Esophagus muscularis mucosa (tissue), 4 donors: ENCODE data around the gene MED13L. TPM values are rescaled to one million over a fixed set of nuclear protein-coding genes. Genes with fewer than 3 reads are reported as not detected.

Experiments used
- DNase-seq: peaks from one replicate; pipeline ENCODE4 v3.0.0-alpha.2; 2017; ENCODE audit errors: extremely low spot score
- H3K27ac ChIP-seq, 4 donors: fragments of 200-600 bp; sonication (generic); replicated peaks in 1 of 4; 1 replicate in 3 of 4; 2 replicates in 1 of 4; pipeline ENCODE4 v1.5.1; 2016 to 2019; ENCODE audit warnings: mild to moderate bottlenecking in 1 of 4
- H3K27me3 ChIP-seq, 4 donors: fragments of 200-600 bp; sonication (generic); one replicate each; pipeline versions ENCODE4 v1.5.1 to v1.6.0; 2016 to 2019
- H3K36me3 ChIP-seq, 4 donors: fragments of 200-600 bp; sonication (generic); one replicate each; pipeline ENCODE4 v1.5.1; 2016 to 2019
- H3K4me1 ChIP-seq, 4 donors: fragments of 200-600 bp; sonication (generic); one replicate each; pipeline ENCODE4 v1.5.1; 2016 to 2019
- H3K4me3 ChIP-seq, 4 donors: fragments of 200-600 bp; sonication (generic); 1 replicate in 2 of 4; 2 replicates in 2 of 4; pipeline ENCODE4 v1.5.1; 2016 to 2019; ENCODE audit warnings: mild to moderate bottlenecking in 4 of 4, moderate library complexity in 1 of 4
- H3K9me3 ChIP-seq, 4 donors: fragments of 200-600 bp; sonication (generic); 1 replicate in 3 of 4; 2 replicates in 1 of 4; pipeline ENCODE4 v1.5.1; 2016 to 2019
- EP300 ChIP-seq: sonication (generic); formaldehyde crosslinking; IDR thresholded peaks from one replicate; pipeline ENCODE4 v1.6.1; 2017; ENCODE audit warnings: antibody characterized with exemption
- POLR2A ChIP-seq: fragments of 450-650 bp; IDR thresholded peaks from one replicate; pipeline ENCODE4 v1.6.1; 2017; ENCODE audit warnings: antibody characterized with exemption, moderate library complexity, mild to moderate bottlenecking, low read depth
- POLR2AphosphoS5 ChIP-seq, 2 donors: sonication (generic); formaldehyde crosslinking; IDR thresholded peaks; one replicate each; pipeline ENCODE4 v1.6.1; 2017; ENCODE audit warnings: antibody characterized with exemption in 2 of 2
- WGBS: methylation state at CpG from one replicate; pipeline ENCODE4 v1.1.5; 2018; 5-methylcytosine and 5-hydroxymethylcytosine counted together
- intact Hi-C: fragments of 100-400 bp; cut with DNase I; formaldehyde crosslinking; loops from one replicate; pipeline ENCODE4 v1.15.1; 2023
- total RNA-seq, 4 donors: library from RNA; depleted of rRNA; stranded (reverse); fragments of >200 nt; gene quantifications; one replicate each; pipeline versions ENCODE4 v1.1.0 to v1.2.1, GENCODE V29; 2016
- TF ChIP-seq, protein P1 (sequence below), 3 experiments: fragments of 200-600 bp in 2 of 3; fragments of 450-650 bp in 1 of 3; sonication (generic) in 2 of 3; IDR thresholded peaks; one replicate each; pipeline ENCODE4 v1.5.1; 2017 to 2019; ENCODE audit warnings: antibody characterized with exemption in 3 of 3, mild to moderate bottlenecking in 2 of 3, moderate library complexity in 1 of 3

The MED13L gene
- total RNA-seq, 4 donors from 2014 or later = 141 to 350 (median 175) TPM

GRCh38 chr12:116202433-116202832 is 75.1 kb downstream of the MED13L start:
- H3K9me3 ChIP-seq = no peaks in the 10 kb centered on the region
- 95% methylated on average over 4 of the region's 4 CpGs for WGBS
- H3K27ac ChIP-seq = no peak overlapping the region
- DNase-seq = no peak
- no peak overlapping the region for H3K4me3 ChIP-seq
- H3K4me1 ChIP-seq = peaks cover 26 to 93% (median 74%) of the 10 kb centered on the region in 4 donors
- H3K36me3 ChIP-seq = no peaks in the 10 kb centered on the region
- TF ChIP-seq POLR2AphosphoS5 (IDR thresholded peaks at IDR 0.05) (no peak), POLR2A (no peak), EP300 (no peak)
- TF ChIP-seq, protein P1, sequence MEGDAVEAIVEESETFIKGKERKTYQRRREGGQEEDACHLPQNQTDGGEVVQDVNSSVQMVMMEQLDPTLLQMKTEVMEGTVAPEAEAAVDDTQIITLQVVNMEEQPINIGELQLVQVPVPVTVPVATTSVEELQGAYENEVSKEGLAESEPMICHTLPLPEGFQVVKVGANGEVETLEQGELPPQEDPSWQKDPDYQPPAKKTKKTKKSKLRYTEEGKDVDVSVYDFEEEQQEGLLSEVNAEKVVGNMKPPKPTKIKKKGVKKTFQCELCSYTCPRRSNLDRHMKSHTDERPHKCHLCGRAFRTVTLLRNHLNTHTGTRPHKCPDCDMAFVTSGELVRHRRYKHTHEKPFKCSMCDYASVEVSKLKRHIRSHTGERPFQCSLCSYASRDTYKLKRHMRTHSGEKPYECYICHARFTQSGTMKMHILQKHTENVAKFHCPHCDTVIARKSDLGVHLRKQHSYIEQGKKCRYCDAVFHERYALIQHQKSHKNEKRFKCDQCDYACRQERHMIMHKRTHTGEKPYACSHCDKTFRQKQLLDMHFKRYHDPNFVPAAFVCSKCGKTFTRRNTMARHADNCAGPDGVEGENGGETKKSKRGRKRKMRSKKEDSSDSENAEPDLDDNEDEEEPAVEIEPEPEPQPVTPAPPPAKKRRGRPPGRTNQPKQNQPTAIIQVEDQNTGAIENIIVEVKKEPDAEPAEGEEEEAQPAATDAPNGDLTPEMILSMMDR (IDR thresholded peaks at IDR 0.05) = no peak
- intact Hi-C loops = no loop called here
- no peaks in the 10 kb centered on the region for H3K27me3 ChIP-seq

DNA sequence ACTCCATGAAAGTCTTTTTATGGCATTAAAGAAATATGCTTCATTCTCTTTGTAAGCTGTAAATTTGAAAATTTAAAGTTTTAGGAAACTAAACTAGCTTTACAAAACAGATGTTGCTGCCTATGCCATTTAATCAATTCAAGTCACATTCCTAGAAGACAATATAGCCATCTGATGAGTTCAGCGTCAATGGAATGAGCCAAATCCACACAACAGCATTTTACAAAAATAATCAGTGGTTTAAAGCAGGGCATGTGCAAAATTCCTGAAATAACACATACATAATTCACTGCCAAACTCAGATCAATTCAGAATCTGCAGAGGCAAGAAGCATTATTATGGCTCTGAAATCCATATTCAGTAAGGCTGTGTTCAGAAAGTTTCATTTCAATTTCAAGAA is 75.6 kb downstream of the MED13L start:
- Histone ChIP-seq H3K27me3 (no peaks in the 10 kb centered on the region), H3K27ac (no peak overlapping the region), H3K9me3 (no peaks in the 10 kb centered on the region), H3K36me3 (no peaks in the 10 kb centered on the region), H3K4me1 (peaks cover 26 to 96% (median 76%) of the 10 kb centered on the region in 4 donors), H3K4me3 (no peak overlapping the region)
- TF ChIP-seq, protein P1 (IDR thresholded peaks at IDR 0.05) = no peak
- TF ChIP-seq POLR2A (no peak), POLR2AphosphoS5 (IDR thresholded peaks at IDR 0.05) (no peak), EP300 (no peak)
- intact Hi-C loops = no loop called here
- 88% methylated on average over 1 of the region's 1 CpG for WGBS
- no peak for DNase-seq

GRCh38 chr12:116201359-116201758 is 76.1 kb downstream of the MED13L start:
- WGBS = 83% methylated on average over 2 of the region's 2 CpGs
- Histone ChIP-seq H3K4me3 (no peak overlapping the region), H3K27me3 (no peaks in the 10 kb centered on the region), H3K27ac (no peak overlapping the region), H3K9me3 (no peaks in the 10 kb centered on the region), H3K4me1 (peaks cover 31 to 96% (median 82%) of the 10 kb centered on the region in 4 donors), H3K36me3 (no peaks in the 10 kb centered on the region)
- intact Hi-C loops = no loop called here
- no peak for DNase-seq
- TF ChIP-seq EP300 = no peak
- TF ChIP-seq POLR2A = no peak
- no peak for TF ChIP-seq POLR2AphosphoS5 (IDR thresholded peaks at IDR 0.05)
- TF ChIP-seq, protein P1 (IDR thresholded peaks at IDR 0.05) = no peak

- Histone ChIP-seq H3K4me1 (peaks cover 34 to 99% (median 87%) of the 10 kb centered on the region in 4 donors), H3K27ac (no peak overlapping the region)
- TF ChIP-seq EP300 = no peak
- TF ChIP-seq POLR2A = no peak
- TF ChIP-seq, protein P1 (IDR thresholded peaks at IDR 0.05) = no peak
- TF ChIP-seq POLR2AphosphoS5 (IDR thresholded peaks at IDR 0.05) = no peak
Measured at GRCh38 chr12:116200812-116201211, 76.7 kb downstream of the MED13L start.

DNA sequence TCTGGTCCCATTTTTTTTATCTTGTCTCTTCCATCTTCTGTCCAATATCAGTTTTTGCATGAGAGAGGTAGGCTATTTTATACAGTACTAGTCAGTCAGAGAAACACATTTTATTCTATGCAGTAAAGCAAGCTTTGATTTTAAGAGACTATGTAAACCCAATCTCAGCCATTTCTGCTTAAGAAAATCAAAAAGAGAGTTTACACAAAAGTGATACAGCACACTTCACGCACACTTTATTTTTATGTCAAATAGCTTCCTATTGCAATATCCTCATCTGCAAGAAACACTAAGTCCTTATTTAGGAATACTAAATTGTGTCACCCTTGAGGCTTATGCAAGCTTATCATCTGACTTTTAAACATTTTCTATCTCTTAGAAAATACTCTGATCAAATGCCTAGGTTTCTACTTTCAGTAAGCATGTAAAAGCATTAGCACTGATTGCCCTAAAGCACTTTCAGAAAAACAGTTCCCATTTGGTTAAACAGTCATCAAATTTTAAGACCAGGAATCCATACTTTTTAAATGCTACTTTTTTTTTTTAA is 78.3 kb downstream of the MED13L start:
- TF ChIP-seq, protein P1 (IDR thresholded peaks at IDR 0.05) = no peak
- TF ChIP-seq EP300 (no peak), POLR2AphosphoS5 (IDR thresholded peaks at IDR 0.05) (no peak), POLR2A (no peak)
- no peak overlapping the region for H3K4me3 ChIP-seq
- H3K4me1 ChIP-seq = peaks cover 41 to 100% (median 91%) of the 10 kb centered on the region in 4 donors
- H3K36me3 ChIP-seq = no peaks in the 10 kb centered on the region
- intact Hi-C loops = no loop called here
- no peak for DNase-seq
- no peak overlapping the region for H3K27ac ChIP-seq
- WGBS = 84% methylated on average over 1 of the region's 1 CpG
- H3K27me3 ChIP-seq = no peaks in the 10 kb centered on the region
- H3K9me3 ChIP-seq = no peaks in the 10 kb centered on the region

More at GRCh38 chr12:116200812-116201211, 76.7 kb downstream of the MED13L start:
- intact Hi-C loops = no loop called here
- no peaks in the 10 kb centered on the region for H3K9me3 ChIP-seq
- WGBS = 92% methylated on average over 1 of the region's 1 CpG
- no peak overlapping the region for H3K4me3 ChIP-seq
- no peak for DNase-seq
- H3K36me3 ChIP-seq = no peaks in the 10 kb centered on the region
- H3K27me3 ChIP-seq = no peaks in the 10 kb centered on the region
